ENCODE data around the gene CRYBA1.

GRCh38 chr17:29240968-29241963, 5.4 kb upstream of the CRYBA1 start:
- TF ChIP-seq CTCF (conservative IDR thresholded peaks at IDR 0.05; ENCODE audit: low read depth, low read length) (no peak), EZH2 (IDR thresholded peaks at IDR 0.05; ENCODE audit: borderline replicate concordance, low read depth, low read length, poor library complexity, severe bottlenecking) (no peak)

All from A673 (cell line).